Muscle layer of colon (tissue), 2 donors: ENCODE measurements around the gene PCDHGA11.
"Not testable (repeated sequence)": the region's sequence is repeated elsewhere in the genome, so short reads cannot be mapped to it uniquely, and the experiment has no call there.

ENCODE experiments used
- H3K27ac ChIP-seq: one replicate; pipeline ENCODE4 v1.7.0; 2013; ENCODE audit warnings: low read depth, mild to moderate bottlenecking, low read length, moderate library complexity
- H3K27me3 ChIP-seq, 2 donors: one replicate each; pipeline ENCODE4 v1.7.0; 2013; ENCODE audit warnings: low read length in 2 of 2, mild to moderate bottlenecking in 2 of 2; ENCODE audit not compliant: insufficient read depth in 2 of 2, control insufficient read depth in 1 of 2
- H3K36me3 ChIP-seq: one replicate; pipeline ENCODE4 v1.7.0; 2013; ENCODE audit warnings: mild to moderate bottlenecking, low read length; ENCODE audit not compliant: insufficient read depth
- H3K4me1 ChIP-seq: one replicate; pipeline ENCODE4 v1.7.0; 2013; ENCODE audit warnings: mild to moderate bottlenecking, low read length; ENCODE audit not compliant: insufficient read depth
- H3K4me3 ChIP-seq, 2 donors: one replicate each; pipeline ENCODE4 v1.7.0; 2013; ENCODE audit warnings: low read length in 2 of 2, low read depth in 1 of 2, mild to moderate bottlenecking in 1 of 2, moderate library complexity in 1 of 2
- H3K9ac ChIP-seq: one replicate; pipeline ENCODE4 v1.7.0; 2013; ENCODE audit warnings: low read length
- H3K9me3 ChIP-seq: one replicate; pipeline ENCODE4 v1.7.0; 2013; ENCODE audit warnings: mild to moderate bottlenecking, low read length
- donor health status: abdominal sarcoma.
- donor health status: Adenocarcinoma of cecum.

Gene PCDHGA11

GRCh38 chr5:141403387-141403786 lies 17.5 kb upstream of the PCDHGA11 start:
- H3K4me3 ChIP-seq: peak overlapping the region in 1 of 2 donors; percentile 36

DNA sequence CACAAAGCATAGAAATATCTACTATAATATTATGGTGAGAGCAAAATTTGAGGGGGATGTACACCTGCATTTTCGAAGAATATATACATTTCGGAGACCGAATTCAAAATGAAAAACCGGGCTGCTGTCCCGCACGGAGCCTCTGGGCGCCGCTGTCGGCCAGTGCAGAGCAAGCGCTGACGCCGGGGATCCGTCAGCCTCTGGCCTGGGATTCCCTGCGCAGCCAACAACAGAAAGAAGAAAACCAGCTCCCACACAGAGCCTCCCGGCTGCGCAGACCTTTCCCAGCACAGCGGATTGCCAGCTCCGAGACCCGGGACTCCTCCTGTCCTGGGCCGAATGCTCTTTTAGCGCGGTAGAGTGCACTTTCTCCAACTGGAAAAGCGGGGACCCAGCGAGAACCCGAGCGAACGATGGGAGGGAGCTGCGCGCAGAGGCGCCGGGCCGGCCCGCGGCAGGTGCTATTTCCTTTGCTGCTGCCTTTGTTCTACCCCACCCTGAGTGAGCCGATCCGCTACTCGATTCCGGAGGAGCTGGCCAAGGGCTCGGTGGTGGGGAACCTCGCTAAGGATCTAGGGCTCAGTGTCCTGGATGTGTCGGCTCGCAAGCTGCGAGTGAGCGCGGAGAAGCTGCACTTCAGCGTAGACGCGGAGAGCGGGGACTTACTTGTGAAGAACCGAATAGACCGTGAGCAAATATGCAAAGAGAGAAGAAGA lies 12.9 kb upstream of the PCDHGA11 start, which contains the start of gene PCDHGB6:
Gene PCDHGB6, plus strand, starts transcription at position 232 of the 716 bp plus-strand sequence. Its CDS starts 182 bp downstream, at position 414.
- H3K27ac ChIP-seq, H3K4me1 ChIP-seq, H3K27me3 ChIP-seq, H3K9ac ChIP-seq, H3K36me3 ChIP-seq: not testable (repeated sequence)
- peak within 1 kb of the TSS in 1 of 2 donors; percentile 49 for H3K4me3 ChIP-seq
- peaks cover 86% of the 10 kb centered on the region for H3K9me3 ChIP-seq

More at GRCh38 chr5:141403387-141403786, 17.5 kb upstream of the PCDHGA11 start:
- Histone ChIP-seq H3K36me3 (no peaks in the 10 kb centered on the region), H3K9me3 (peaks cover 80% of the 10 kb centered on the region), H3K27me3 (no peaks in the 10 kb centered on the region), H3K27ac (no peak overlapping the region), H3K4me1 (no peaks in the 10 kb centered on the region), H3K9ac (no peak overlapping the region)

GRCh38 chr5:141409598-141410306 lies 11.1 kb upstream of the PCDHGA11 start:
- H3K4me3 ChIP-seq: peak overlapping the region; percentile 11 to 49
- H3K27ac ChIP-seq: no peak overlapping the region
- H3K9ac ChIP-seq: no peak overlapping the region
- no peaks in the 10 kb centered on the region for H3K36me3 ChIP-seq
- peaks cover 82% of the 10 kb centered on the region for H3K9me3 ChIP-seq
- no peaks in the 10 kb centered on the region for H3K4me1 ChIP-seq
- H3K27me3 ChIP-seq: no peaks in the 10 kb centered on the region

GRCh38 chr5:141411575-141411974 lies 9.3 kb upstream of the PCDHGA11 start:
- Histone ChIP-seq H3K36me3 (no peaks in the 10 kb centered on the region), H3K4me1 (no peaks in the 10 kb centered on the region), H3K9ac (no peak overlapping the region), H3K4me3 (peak overlapping the region in 1 of 2 donors; percentile 35), H3K27me3 (no peaks in the 10 kb centered on the region), H3K9me3 (peaks cover 81% of the 10 kb centered on the region), H3K27ac (no peak overlapping the region)

DNA sequence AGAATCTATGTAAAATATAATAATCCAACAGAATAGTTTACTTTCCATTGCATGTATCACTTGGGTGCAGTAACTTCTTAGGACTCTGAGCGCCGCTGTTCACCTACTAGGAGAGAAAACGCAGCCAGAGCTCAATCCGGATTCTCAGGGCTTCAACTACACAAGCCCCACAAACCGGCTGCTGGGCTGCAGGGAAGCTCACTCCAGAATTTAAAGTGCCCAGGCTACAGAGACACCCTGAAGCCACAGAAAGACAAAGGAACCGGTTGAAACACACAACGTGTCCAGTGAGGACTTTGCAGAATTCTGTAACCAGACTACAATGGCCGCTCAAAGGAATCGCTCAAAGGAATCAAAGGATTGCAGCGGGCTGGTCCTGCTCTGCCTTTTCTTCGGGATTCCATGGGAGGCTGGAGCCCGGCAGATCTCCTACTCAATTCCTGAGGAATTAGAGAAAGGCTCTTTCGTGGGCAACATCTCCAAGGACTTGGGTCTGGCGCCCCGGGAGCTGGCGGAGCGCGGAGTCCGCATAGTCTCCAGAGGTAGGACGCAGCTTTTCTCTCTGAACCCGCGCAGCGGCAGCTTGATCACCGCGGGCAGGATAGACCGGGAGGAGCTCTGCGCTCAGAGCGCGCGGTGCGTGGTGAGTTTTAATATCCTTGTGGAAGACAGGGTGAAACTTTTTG lies 7.9 kb upstream of the PCDHGA11 start, which contains the start of gene PCDHGA10:
Gene PCDHGA10, plus strand, starts transcription at position 134 of the 686 bp plus-strand sequence. Its CDS starts 189 bp downstream, at position 323.
- H3K27ac ChIP-seq: no peak within 1 kb of the TSS
- H3K36me3 ChIP-seq: no peaks in the 10 kb centered on the region
- no peak within 1 kb of the TSS for H3K9ac ChIP-seq
- peaks cover 73% of the 10 kb centered on the region for H3K9me3 ChIP-seq
- H3K4me3 ChIP-seq: peak within 1 kb of the TSS in 1 of 2 donors; percentile 51
- H3K27me3 ChIP-seq: no peaks in the 10 kb centered on the region
- H3K4me1 ChIP-seq: no peaks in the 10 kb centered on the region

- Histone ChIP-seq H3K9me3 (peaks cover 73% of the 10 kb centered on the region), H3K9ac (no peak overlapping the region), H3K4me1 (no peaks in the 10 kb centered on the region), H3K36me3 (no peaks in the 10 kb centered on the region), H3K27ac (no peak overlapping the region), H3K27me3 (no peaks in the 10 kb centered on the region), H3K4me3 (peak overlapping the region in 1 of 2 donors; percentile 51)
Measured at GRCh38 chr5:141413540-141414069, 7.2 kb upstream of the PCDHGA11 start.

DNA sequence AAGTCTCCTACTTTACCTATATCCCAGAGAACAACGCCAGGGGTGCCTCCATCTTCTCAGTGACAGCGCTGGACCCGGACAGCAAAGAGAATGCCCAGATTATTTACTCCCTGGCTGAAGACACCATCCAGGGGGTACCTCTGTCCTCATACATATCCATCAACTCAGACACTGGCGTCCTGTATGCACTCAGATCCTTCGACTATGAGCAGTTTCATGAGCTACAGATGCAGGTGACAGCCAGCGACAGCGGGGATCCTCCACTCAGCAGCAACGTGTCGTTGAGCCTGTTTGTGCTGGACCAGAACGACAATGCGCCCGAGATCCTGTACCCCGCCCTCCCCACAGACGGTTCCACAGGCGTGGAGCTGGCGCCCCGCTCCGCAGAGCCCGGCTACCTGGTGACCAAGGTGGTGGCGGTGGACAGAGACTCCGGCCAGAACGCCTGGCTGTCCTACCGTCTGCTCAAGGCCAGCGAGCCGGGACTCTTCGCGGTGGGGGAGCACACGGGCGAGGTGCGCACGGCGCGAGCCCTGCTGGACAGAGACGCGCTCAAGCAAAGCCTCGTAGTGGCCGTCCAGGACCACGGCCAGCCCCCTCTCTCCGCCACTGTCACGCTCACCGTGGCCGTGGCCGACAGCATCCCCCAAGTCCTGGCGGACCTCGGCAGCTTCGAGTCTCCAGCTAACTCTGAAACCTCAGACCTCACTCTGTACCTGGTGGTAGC lies 6.1 kb upstream of the PCDHGA11 start:
- not testable (repeated sequence) for H3K27me3 ChIP-seq, H3K4me1 ChIP-seq

GRCh38 chr5:141415275-141415618 lies 5.6 kb upstream of the PCDHGA11 start:
- H3K27ac ChIP-seq, H3K27me3 ChIP-seq, H3K4me1 ChIP-seq, H3K4me3 ChIP-seq, H3K9ac ChIP-seq, H3K36me3 ChIP-seq: not testable (repeated sequence)
- peaks cover 73% of the 10 kb centered on the region for H3K9me3 ChIP-seq

More for the DNA sequence above, 6.1 kb upstream of the PCDHGA11 start:
- H3K36me3 ChIP-seq, H3K9ac ChIP-seq, H3K4me3 ChIP-seq, H3K27ac ChIP-seq: not testable (repeated sequence)
- H3K9me3 ChIP-seq: peaks cover 73% of the 10 kb centered on the region

GRCh38 chr5:141417494-141418172 lies 3.2 kb upstream of the PCDHGA11 start, which contains the start of gene PCDHGB7:
PCDHGB7 (plus strand) TSS chr5:141417677; CDS start chr5:141417860, 183 bp downstream.
- H3K9ac ChIP-seq, H3K4me1 ChIP-seq, H3K27ac ChIP-seq, H3K36me3 ChIP-seq, H3K27me3 ChIP-seq: not testable (repeated sequence)
- peak within 1 kb of the TSS; percentile 39 to 47 for H3K4me3 ChIP-seq
- peaks cover 74% of the 10 kb centered on the region for H3K9me3 ChIP-seq

- H3K9me3 ChIP-seq: peaks cover 69% of the 10 kb centered on the region
- H3K27me3 ChIP-seq: no peaks in the 10 kb centered on the region
- H3K9ac ChIP-seq: no peak overlapping the region
- no peaks in the 10 kb centered on the region for H3K36me3 ChIP-seq
- no peak overlapping the region for H3K27ac ChIP-seq
- no peaks in the 10 kb centered on the region for H3K4me1 ChIP-seq
- peak overlapping the region in 1 of 2 donors; percentile 39 for H3K4me3 ChIP-seq
Measured at GRCh38 chr5:141419074-141419880, 1.6 kb upstream of the PCDHGA11 start.
